Measurements from ENCODE around the gene FTO. TPM values are rescaled to one million over a fixed set of nuclear protein-coding genes. Genes with fewer than 3 reads are reported as not detected.

Gene FTO
- total RNA-seq, 2 donors from 2014 or later: 47.5 to 50.4 TPM

- intact Hi-C loops (cut with DNase I): no loop called here
- Histone ChIP-seq H3K27ac (no peak overlapping the region), H3K4me3 (no peak overlapping the region), H3K9me3 (no peaks in the 10 kb centered on the region), H3K36me3 (replicated peaks in 1 of 2; ENCODE audit: insufficient read depth in 1 of 2, low read depth in 2 of 2) (no peaks in the 10 kb centered on the region), H3K27me3 (no peaks in the 10 kb centered on the region), H3K4me1 (peaks cover 8% of the 10 kb centered on the region)
- WGBS, 2 donors: 57 to 67% methylated on average over 2 of the region's 2 CpGs
- no peak for ATAC-seq
- no peak for DNase-seq
- no peak for TF ChIP-seq POLR2A (IDR thresholded peaks at IDR 0.05)
- TF ChIP-seq CTCF (IDR thresholded peaks at IDR 0.05): no peak
Measured at GRCh38 chr16:53953336-53953735, 249.4 kb downstream of the FTO start.

- TF ChIP-seq CTCF (IDR thresholded peaks at IDR 0.05): no peak
- TF ChIP-seq POLR2A (IDR thresholded peaks at IDR 0.05): no peak
- Histone ChIP-seq H3K4me3 (no peak overlapping the region), H3K36me3 (replicated peaks in 1 of 2; ENCODE audit: insufficient read depth in 1 of 2, low read depth in 2 of 2) (no peaks in the 10 kb centered on the region), H3K4me1 (peaks cover 8% of the 10 kb centered on the region), H3K27ac (no peak overlapping the region), H3K27me3 (no peaks in the 10 kb centered on the region), H3K9me3 (no peaks in the 10 kb centered on the region)
- intact Hi-C loops (cut with DNase I): no loop called here
- WGBS, 2 donors: 66 to 69% methylated on average over 2 of the region's 2 CpGs
- ATAC-seq: no peak
- DNase-seq: no peak
Measured at GRCh38 chr16:53955221-53955875, 251.4 kb downstream of the FTO start.

- TF ChIP-seq POLR2A (IDR thresholded peaks at IDR 0.05) (no peak), CTCF (IDR thresholded peaks at IDR 0.05) (no peak)
- ATAC-seq: no peak
- no peaks in the 10 kb centered on the region for H3K4me1 ChIP-seq
- 77 to 79% methylated on average over 10 of the region's 10 CpGs for WGBS, 2 donors
- no peak overlapping the region for H3K27ac ChIP-seq
- no peaks in the 10 kb centered on the region for H3K36me3 ChIP-seq (replicated peaks in 1 of 2; ENCODE audit: insufficient read depth in 1 of 2, low read depth in 2 of 2)
- intact Hi-C loops (cut with DNase I): no loop called here
- H3K27me3 ChIP-seq: no peaks in the 10 kb centered on the region
- DNase-seq: no peak
- no peaks in the 10 kb centered on the region for H3K9me3 ChIP-seq
- H3K4me3 ChIP-seq: no peak overlapping the region
Measured at GRCh38 chr16:53958341-53958880, 254.5 kb downstream of the FTO start.

GRCh38 chr16:53960050-53960812 lies 256.3 kb downstream of the FTO start:
- H3K27ac ChIP-seq: no peak overlapping the region
- no peaks in the 10 kb centered on the region for H3K36me3 ChIP-seq (replicated peaks in 1 of 2; ENCODE audit: insufficient read depth in 1 of 2, low read depth in 2 of 2)
- H3K4me3 ChIP-seq: no peak overlapping the region
- no peak for TF ChIP-seq CTCF (IDR thresholded peaks at IDR 0.05)
- no peak for TF ChIP-seq POLR2A (IDR thresholded peaks at IDR 0.05)
- H3K27me3 ChIP-seq: no peaks in the 10 kb centered on the region
- DNase-seq (no peak), ATAC-seq (no peak)
- no peaks in the 10 kb centered on the region for H3K9me3 ChIP-seq
- WGBS, 2 donors: 77 to 87% methylated on average over 7 of the region's 7 CpGs
- intact Hi-C loops (cut with DNase I): no loop called here
- H3K4me1 ChIP-seq: no peaks in the 10 kb centered on the region
